ENCODE measurements around the gene AR.
"Not testable (repeated sequence)": the region's sequence is repeated elsewhere in the genome, so short reads cannot be mapped to it uniquely, and the experiment has no call there.

AR gene

DNA sequence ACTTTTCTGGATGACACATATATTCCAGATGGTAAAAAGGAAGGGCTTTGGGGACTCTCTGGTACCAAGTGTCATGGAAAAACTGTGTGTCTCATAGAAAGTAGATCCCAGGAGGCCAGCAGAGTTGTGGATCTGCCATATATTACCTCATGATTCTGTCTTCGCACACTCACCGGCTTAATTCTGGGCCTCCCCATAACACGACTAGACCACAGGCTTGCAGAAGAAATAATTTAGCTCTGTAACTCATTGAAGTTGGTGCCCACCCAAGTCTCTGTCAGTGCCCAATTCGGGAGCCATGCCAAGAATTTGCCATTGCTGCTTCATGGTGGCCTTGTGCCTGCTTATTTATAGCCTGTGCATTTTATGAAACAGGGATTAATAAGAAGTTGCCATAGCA is 104.5 kb downstream of the AR start:
- DNase-seq (ENCODE audit: low read depth in 2 of 2): no peak
- TF ChIP-seq, protein P1, sequence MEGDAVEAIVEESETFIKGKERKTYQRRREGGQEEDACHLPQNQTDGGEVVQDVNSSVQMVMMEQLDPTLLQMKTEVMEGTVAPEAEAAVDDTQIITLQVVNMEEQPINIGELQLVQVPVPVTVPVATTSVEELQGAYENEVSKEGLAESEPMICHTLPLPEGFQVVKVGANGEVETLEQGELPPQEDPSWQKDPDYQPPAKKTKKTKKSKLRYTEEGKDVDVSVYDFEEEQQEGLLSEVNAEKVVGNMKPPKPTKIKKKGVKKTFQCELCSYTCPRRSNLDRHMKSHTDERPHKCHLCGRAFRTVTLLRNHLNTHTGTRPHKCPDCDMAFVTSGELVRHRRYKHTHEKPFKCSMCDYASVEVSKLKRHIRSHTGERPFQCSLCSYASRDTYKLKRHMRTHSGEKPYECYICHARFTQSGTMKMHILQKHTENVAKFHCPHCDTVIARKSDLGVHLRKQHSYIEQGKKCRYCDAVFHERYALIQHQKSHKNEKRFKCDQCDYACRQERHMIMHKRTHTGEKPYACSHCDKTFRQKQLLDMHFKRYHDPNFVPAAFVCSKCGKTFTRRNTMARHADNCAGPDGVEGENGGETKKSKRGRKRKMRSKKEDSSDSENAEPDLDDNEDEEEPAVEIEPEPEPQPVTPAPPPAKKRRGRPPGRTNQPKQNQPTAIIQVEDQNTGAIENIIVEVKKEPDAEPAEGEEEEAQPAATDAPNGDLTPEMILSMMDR (IDR thresholded peaks at IDR 0.05; ENCODE audit: low read depth, low read length): no peak
- no peak overlapping the region for H3K4me3 ChIP-seq (replicated peaks in 1 of 2; ENCODE audit: low read depth in 2 of 2, low read length in 2 of 2)

DNA sequence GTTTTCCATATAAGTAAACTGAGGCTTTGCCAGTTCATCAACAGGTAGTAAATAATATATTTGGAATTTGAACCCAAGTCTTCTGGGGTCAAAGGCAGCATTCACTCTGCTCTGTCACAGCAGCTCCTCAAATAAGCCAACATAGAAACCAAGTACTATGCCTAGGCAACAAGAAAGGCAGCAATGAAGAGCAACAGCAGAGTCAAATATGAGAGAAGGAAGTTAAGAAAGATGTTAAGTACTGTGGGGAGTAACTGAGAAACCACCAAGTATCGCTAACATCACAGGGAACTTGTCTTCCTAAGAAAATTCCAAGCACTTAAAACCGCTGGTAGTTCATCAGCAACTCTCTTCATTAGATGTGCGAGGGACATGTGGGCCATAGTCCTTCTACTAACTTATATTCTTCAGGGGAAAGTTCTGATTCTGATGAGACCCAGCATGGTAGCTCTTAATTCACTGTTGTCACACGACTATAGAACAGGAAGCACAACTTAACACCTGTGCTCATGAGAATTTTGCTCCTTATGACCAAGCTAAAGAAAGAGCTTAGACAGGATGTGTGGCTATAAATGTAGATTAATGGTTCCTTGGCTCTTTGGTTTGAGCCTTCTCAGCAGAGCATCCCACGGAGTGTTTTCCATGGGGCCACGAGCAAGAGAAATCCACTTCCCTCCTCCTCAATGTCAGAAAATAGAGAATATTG is 107.8 kb downstream of the AR start:
- TF ChIP-seq, protein P1 (IDR thresholded peaks at IDR 0.05; ENCODE audit: low read depth, low read length): no peak
- no peak for DNase-seq (ENCODE audit: low read depth in 2 of 2)
- no peak overlapping the region for H3K4me3 ChIP-seq (replicated peaks in 1 of 2; ENCODE audit: low read depth in 2 of 2, low read length in 2 of 2)

DNA sequence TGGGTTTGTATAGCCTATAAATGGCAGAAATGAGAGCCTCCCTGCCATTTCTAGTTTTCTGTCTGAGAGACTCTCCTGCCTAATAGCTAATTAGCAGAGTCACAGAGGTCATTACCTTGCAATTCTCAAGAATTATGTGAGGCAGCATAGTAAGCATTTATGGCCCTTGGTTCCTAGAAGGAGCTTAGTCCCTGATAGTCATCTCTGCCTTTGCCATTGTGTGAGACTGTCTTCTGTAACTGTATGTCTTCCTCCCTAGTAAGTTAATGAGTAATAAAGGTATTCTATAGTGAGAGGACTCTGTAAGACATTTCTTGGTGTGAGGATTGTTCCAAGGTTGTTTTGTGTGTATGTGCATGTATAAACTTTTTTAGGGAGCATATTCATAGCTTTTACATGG is 108.7 kb downstream of the AR start:
- TF ChIP-seq, protein P1 (IDR thresholded peaks at IDR 0.05; ENCODE audit: low read depth, low read length): no peak
- no peak for DNase-seq (ENCODE audit: low read depth in 2 of 2)
- H3K4me3 ChIP-seq (replicated peaks in 1 of 2; ENCODE audit: low read depth in 2 of 2, low read length in 2 of 2): no peak overlapping the region

DNA sequence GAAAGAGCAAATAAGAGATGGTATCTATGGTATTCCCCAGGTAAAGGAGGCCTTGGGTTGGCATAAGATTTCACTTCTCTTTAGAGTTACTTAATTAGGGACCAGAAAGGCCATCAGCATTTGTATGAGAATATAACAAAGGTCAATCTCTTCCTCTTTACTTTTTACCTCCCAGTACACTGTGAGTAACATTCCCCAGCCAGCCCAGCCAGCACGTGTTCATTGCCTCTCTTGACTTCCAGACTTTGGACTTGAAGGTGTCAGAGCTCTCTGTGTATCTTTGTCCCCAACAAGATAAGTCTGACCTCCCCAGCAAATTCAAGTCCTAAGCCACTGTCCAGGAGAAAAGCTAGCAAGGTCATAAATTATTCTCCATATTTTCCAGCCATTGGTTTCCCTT is 110.5 kb downstream of the AR start:
- no peak for DNase-seq (ENCODE audit: low read depth in 2 of 2)
- no peak overlapping the region for H3K4me3 ChIP-seq (replicated peaks in 1 of 2; ENCODE audit: low read depth in 2 of 2, low read length in 2 of 2)
- TF ChIP-seq, protein P1 (IDR thresholded peaks at IDR 0.05; ENCODE audit: low read depth, low read length): no peak

DNA sequence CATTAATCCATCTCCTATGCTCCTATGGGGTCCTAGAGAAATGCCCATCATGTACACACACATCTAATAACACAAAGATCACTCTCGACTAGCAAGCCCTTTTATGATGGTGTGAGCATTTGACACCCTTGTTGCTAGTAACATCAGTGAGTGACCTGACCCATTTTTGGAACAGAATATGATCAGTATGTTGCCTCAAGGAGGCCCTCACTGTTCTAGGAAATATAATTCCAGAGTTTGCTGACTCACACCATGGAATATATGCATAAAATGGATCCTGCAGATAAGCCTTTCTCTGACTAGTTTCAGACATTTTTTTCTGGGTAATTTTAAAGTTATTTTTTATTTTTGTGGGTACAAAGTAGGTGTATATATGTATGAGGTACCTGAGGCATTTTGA is 121.8 kb downstream of the AR start:
- H3K4me3 ChIP-seq (replicated peaks in 1 of 2; ENCODE audit: low read depth in 2 of 2, low read length in 2 of 2): no peak overlapping the region
- no peak for DNase-seq (ENCODE audit: low read depth in 2 of 2)
- TF ChIP-seq, protein P1 (IDR thresholded peaks at IDR 0.05; ENCODE audit: low read depth, low read length): no peak

DNA sequence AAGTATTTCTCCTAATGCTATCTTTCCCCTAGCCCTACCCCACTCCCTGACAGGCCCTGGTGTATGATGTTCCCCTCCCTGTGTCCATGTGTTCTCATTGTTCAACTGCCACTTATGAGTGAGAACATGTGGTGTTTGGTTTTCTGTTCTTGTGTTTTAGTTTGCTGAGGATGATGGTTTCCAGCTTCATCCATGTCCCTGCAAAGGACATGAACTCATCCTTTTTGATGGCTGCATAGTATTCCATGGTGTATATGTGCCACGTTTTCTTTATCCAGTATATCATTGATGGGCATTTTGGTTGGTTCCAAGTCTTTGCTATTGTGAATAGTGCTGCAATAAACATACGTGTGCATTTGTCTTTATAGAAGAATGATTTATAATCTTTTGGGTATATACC is 126.9 kb downstream of the AR start:
- H3K4me3 ChIP-seq (replicated peaks in 1 of 2; ENCODE audit: low read depth in 2 of 2, low read length in 2 of 2); DNase-seq (ENCODE audit: low read depth in 2 of 2): not testable (repeated sequence)

DNA sequence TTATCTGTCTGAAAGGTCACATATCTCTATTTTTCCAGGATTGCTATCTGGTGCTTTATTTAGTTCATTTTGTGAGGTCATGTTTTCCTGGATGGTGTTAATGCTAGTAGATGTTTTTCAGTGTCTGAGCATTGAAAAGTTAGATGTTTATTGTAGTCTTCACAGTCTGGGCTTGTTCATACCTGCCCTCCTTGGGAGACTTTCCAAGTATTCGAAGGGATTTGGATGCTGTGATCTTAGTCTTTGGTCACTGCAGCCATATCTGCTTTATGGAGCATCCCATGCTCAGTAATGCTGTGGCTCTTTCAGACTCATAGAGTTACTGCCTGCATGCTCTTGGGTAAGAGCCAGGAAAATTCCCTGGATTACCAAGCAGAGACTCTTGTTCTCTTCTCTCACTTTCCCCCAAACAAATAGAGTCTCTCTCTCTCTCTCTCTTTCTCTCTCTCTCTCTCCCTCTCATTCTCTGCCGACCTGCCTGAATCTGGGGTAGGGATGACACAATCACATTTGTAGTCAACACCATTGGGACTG is 130.0 kb downstream of the AR start:
- no peak for DNase-seq (ENCODE audit: low read depth in 2 of 2)
- no peak overlapping the region for H3K4me3 ChIP-seq (replicated peaks in 1 of 2; ENCODE audit: low read depth in 2 of 2, low read length in 2 of 2)
- TF ChIP-seq, protein P1 (IDR thresholded peaks at IDR 0.05; ENCODE audit: low read depth, low read length): no peak
